HUES64 (cell line): ENCODE measurements around the gene ELMO3.

ENCODE experiments used
- H3K27ac ChIP-seq: 2 replicates; pipeline ENCODE4 v1.7.0; 2013; ENCODE audit warnings: low read depth, low read length, inconsistent platforms
- H3K27me3 ChIP-seq: 2 replicates; pipeline ENCODE4 v1.6.1; 2013; ENCODE audit warnings: mild to moderate bottlenecking, low read length; ENCODE audit not compliant: insufficient read depth
- H3K36me3 ChIP-seq: 2 replicates; pipeline ENCODE4 v1.6.1; 2013; ENCODE audit warnings: mild to moderate bottlenecking, low read length; ENCODE audit not compliant: insufficient read depth
- H3K4me1 ChIP-seq: 2 replicates; pipeline ENCODE4 v1.6.1; 2013; ENCODE audit warnings: mild to moderate bottlenecking, low read length, moderate library complexity; ENCODE audit not compliant: insufficient read depth
- H3K4me3 ChIP-seq: 2 replicates; pipeline ENCODE4 v1.5.1; 2013; ENCODE audit warnings: mild to moderate bottlenecking, low read length, moderate library complexity
- H3K9ac ChIP-seq: 2 replicates; pipeline ENCODE4 v1.6.1; 2013; ENCODE audit warnings: mild to moderate bottlenecking, low read depth, low read length
- H3K9me3 ChIP-seq: 2 replicates; pipeline ENCODE4 v1.6.1; 2013; ENCODE audit warnings: low read depth, low read length; ENCODE audit not compliant: insufficient read depth
- WGBS: fragments of 150-250, 120-280 bp; methylation state at CpG from one replicate; pipeline ENCODE4 v1.1.7; 2013; ENCODE audit warnings: missing lambda C conversion rate; 5-methylcytosine and 5-hydroxymethylcytosine counted together

Gene ELMO3

DNA sequence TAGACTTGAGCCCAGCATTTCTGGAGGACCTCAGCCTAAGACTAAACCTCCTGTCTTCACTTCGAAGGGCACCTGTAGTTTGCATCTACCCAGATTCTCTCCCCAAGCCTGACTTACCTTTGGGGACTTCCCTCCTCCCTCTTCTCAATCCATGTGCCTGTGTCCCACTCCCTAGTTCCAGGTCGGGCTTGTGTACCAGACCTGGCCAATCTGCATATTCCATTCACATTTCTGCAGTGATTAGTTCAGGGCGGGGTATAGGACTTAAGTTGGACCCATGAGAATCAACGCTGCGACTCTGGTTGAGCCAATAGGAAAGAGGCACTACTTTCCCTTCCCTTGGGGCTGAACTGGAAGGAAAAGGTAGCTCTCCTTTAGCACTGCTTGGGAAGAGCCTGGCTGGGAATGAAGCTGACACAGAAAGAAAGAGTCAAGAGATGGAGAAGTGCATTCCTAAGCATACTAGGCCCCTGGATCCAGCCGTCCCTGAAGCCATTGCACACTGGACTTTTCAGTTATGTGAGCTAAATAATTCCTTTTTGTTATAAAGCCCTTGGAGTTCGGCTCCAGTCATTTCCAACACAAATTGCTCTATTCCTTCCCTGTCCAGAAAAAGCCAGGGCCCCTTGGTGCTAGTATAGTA lies 41.7 kb upstream of the ELMO3 start:
- H3K9ac ChIP-seq, result no peak overlapping the region
- no peaks in the 10 kb centered on the region for H3K36me3 ChIP-seq
- 0 out of 2 replicates have a peak, but pooled peaks cover 6% of the 10 kb centered on the region for H3K4me1 ChIP-seq
- no peaks in the 10 kb centered on the region for H3K9me3 ChIP-seq
- peaks cover 100% of the 10 kb centered on the region for H3K27me3 ChIP-seq
- no peak overlapping the region for H3K4me3 ChIP-seq
- no peak overlapping the region for H3K27ac ChIP-seq
- 52% methylated on average over 7 of the region's 7 CpGs for WGBS

DNA sequence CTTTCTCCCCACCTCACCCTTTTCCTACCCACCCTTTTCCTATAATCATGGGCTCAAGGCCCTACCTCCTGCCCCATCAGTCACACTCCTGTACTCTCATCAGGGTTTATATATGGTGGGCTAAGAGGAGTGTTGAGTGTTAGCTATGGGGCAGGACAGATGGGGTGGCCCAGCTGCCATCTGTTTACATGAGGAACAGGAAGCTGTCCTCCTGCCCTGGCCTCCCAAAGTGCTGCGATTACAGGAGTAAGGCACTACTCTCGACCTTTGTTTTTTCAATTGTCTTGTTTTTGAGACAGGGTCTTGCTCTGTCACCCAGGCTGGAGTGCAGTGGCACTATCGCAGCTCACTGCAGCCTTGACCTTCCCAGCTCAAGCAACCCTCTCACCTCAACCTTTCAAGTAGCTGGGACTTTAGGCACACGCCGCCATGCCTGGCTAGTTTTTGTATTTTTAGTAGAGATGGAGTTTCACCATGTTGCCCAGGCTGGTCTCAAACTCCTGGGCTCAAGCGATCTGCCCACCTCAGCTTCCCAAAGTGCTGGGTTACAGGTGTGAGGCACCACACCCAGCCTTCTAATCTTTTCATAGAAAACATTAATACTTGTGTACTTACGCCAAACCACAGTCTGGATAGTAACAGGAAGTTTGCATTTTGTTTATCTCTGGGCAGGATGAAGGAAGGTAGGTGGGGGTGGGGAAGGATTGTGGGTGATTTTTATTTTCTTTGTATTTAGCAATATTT lies 40.9 kb upstream of the ELMO3 start:
- WGBS, result 71% methylated on average over 7 of the region's 7 CpGs
- H3K4me1 ChIP-seq, result 0 out of 2 replicates have a peak, but pooled peaks cover 6% of the 10 kb centered on the region
- peaks cover 100% of the 10 kb centered on the region for H3K27me3 ChIP-seq
- H3K27ac ChIP-seq, result no peak overlapping the region
- H3K9me3 ChIP-seq, result no peaks in the 10 kb centered on the region
- H3K9ac ChIP-seq, result no peak overlapping the region
- no peaks in the 10 kb centered on the region for H3K36me3 ChIP-seq
- no peak overlapping the region for H3K4me3 ChIP-seq

DNA sequence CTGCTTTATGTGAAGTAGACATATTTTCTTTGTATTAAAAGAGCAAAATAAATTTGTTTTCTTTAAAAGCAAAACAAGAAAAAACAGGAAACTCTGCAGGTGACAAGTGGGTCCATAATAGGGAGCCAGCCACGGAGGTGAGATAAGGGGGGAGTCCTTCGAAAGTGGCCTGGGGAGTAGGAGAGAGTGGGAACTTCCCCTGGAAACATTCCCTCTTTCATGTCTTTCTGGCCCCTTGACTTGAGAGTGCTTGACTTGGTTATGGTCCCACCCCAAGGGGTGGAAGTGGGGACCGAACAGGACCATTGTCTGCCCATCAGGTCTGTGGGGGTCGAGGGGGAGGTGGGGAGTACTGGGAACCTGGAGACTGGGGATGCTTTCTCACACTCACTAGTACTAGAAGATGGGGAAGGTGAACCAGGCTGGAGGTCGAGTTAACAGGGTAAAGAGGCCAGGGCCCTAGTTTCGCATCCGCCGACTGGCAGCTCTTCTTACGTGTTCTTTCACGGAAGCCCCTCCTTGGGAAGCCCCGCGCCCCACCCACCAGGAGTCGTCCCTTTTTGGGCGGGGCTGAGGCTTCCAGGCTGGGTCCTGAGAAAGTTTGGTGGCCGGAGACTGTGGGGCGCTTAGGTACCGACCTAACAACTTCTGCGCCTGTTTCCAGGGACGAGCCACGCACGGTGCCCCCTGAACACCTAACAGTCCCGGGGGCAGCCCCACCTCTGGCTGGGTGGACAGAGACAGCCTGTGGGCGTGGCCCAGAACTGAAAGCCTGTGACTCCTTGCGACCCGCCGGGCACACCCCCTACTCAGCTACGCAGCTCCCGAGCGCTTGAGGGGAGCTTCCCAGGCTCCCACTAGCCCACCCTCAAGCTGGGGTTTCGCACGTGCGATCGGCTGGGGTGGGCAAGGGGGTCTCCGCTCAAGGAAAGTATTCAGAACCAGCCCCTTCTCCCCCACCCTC lies 40.0 kb upstream of the ELMO3 start:
- Histone ChIP-seq H3K27me3 (peaks cover 100% of the 10 kb centered on the region), H3K9me3 (no peaks in the 10 kb centered on the region), H3K27ac (no peak overlapping the region), H3K4me3 (peak overlapping the region; percentile 65), H3K9ac (no peak overlapping the region), H3K4me1 (0 out of 2 replicates have a peak, but pooled peaks cover 6% of the 10 kb centered on the region), H3K36me3 (no peaks in the 10 kb centered on the region)
- 7% methylated on average over 34 of the region's 34 CpGs for WGBS

DNA sequence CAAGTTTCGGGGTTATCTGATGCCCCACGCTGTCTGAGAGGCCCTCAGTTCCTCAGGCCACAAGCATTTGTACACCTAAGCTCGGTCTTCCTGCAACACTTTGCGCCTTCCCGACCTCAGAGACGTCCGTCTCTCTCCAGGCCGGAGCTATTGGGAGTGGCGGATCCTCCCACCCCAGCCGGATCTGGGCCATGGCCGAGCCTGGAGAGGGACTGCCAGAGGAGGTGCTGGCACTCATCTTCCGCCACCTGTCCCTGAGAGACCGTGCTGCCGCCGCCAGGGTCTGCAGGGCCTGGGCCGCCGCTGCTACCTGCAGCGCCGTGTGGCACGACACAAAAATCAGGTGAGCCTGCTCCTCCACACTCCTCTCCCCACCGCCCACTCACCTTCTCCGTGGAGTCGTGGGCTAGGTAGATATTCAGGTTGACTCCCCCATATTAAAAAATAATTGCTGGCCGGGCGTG lies 37.3 kb upstream of the ELMO3 start:
- peaks cover 100% of the 10 kb centered on the region for H3K27me3 ChIP-seq
- H3K9me3 ChIP-seq, result no peaks in the 10 kb centered on the region
- H3K27ac ChIP-seq, result no peak overlapping the region
- 21% methylated on average over 25 of the region's 25 CpGs for WGBS
- H3K9ac ChIP-seq, result no peak overlapping the region
- H3K4me1 ChIP-seq, result peaks cover 6% of the 10 kb centered on the region; the same call in 1 of the 2 replicates
- no peak overlapping the region for H3K4me3 ChIP-seq
- H3K36me3 ChIP-seq, result no peaks in the 10 kb centered on the region

DNA sequence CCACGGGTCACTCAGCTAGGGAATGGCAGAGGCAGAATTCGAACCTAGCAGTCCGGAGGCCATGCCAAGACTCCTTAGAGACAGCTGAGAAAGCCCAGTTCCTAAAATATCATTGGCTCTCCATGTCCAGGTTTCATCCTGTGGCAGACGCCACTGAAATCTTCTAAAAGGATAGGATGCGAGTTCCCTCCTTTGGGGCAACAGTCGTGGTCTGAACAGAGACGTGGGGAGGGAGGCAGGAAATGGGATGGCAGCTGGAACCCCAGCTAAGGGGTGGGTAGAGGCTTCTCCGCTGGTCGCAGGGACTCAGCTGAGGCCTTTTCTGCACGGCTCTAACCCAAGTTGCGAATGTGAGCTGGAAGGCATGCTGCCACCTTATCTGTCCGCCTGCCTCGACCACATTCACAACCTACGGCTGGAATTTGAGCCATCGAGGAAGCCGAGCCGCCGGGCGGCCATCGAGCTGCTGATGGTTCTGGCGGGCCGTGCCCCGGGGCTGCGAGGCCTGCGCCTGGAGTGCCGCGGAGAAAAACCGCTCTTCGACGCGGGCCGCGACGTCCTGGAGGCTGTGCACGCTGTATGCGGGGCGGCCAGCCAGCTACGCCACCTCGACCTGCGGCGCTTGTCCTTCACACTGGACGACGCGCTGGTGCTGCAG lies 36.3 kb upstream of the ELMO3 start:
- no peaks in the 10 kb centered on the region for H3K36me3 ChIP-seq
- peaks cover 100% of the 10 kb centered on the region for H3K27me3 ChIP-seq
- H3K4me1 ChIP-seq, result peaks cover 6% of the 10 kb centered on the region; the same call in 1 of the 2 replicates
- H3K9me3 ChIP-seq, result no peaks in the 10 kb centered on the region
- H3K4me3 ChIP-seq, result peak overlapping the region; percentile 44
- WGBS, result 6% methylated on average over 44 of the region's 44 CpGs
- H3K9ac ChIP-seq, result no peak overlapping the region
- H3K27ac ChIP-seq, result no peak overlapping the region

DNA sequence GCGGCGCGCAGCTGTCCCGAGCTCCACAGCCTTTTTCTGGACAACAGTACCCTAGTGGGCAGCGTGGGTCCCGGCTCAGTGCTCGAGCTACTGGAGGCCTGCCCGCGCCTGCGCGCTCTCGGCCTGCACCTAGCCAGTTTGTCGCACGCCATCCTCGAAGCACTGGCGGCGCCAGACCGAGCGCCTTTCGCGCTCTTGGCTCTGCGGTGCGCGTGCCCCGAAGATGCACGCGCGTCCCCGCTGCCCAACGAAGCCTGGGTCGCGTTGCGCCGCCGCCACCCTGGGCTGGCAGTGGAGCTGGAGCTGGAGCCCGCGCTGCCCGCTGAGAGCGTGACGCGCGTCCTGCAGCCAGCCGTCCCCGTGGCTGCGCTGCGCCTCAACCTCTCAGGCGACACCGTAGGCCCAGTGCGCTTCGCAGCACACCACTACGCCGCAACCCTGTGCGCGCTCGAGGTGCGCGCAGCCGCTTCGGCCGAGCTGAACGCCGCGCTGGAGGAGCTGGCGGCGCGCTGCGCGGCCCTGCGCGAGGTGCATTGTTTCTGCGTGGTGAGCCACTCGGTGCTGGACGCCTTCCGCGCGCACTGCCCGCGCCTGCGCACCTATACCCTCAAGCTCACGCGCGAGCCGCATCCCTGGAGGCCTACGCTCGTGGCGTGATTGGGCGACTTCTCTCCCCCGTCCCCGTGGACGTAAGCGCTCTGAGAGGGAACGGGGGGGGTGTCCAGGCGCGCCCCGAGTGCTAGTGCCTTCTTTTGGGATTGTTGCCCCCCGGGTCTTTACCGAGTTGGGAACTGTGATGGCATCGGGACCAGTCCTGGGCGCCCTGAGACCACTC lies 35.5 kb upstream of the ELMO3 start:
- Histone ChIP-seq H3K9me3 (no peaks in the 10 kb centered on the region), H3K4me1 (peaks cover 6% of the 10 kb centered on the region; the same call in 1 of the 2 replicates), H3K27ac (no peak overlapping the region), H3K36me3 (no peaks in the 10 kb centered on the region), H3K9ac (no peak overlapping the region), H3K4me3 (peak overlapping the region; percentile 44), H3K27me3 (peaks cover 100% of the 10 kb centered on the region)
- 2% methylated on average over 99 of the region's 99 CpGs for WGBS

DNA sequence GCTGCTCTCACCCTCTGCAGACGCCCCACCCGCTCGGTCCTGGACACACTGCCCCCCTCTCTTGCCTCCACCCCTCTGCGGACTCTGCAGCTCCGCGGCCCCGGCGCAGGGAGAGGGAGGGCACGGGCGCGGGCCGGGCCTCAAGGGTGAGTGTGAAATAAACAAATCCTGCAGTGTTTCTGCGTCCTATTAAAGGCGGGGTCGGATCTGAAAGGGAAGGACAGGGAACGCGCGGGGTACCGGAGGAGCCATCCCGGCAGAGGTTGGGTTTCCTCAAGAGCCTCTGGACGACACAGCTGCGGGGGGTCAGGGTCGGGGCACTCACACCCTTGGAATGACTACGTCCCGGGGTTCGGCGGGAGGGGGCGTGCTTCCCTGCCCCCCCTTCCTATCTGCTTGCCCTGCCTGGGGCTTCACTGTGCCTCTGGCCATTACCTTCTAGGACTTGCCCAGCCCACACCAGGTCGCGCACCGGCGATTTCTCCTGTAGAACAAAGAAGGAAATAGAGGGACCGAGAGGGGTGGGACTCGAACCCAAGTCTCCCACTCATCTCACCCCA lies 34.9 kb upstream of the ELMO3 start:
- H3K4me3 ChIP-seq, result peak overlapping the region; percentile 44; the same call in 1 of the 2 replicates
- H3K4me1 ChIP-seq, result peaks cover 4% of the 10 kb centered on the region; the same call in 1 of the 2 replicates
- H3K9ac ChIP-seq, result no peak overlapping the region
- peaks cover 100% of the 10 kb centered on the region for H3K27me3 ChIP-seq
- H3K27ac ChIP-seq, result no peak overlapping the region
- H3K36me3 ChIP-seq, result no peaks in the 10 kb centered on the region
- H3K9me3 ChIP-seq, result no peaks in the 10 kb centered on the region
- WGBS, result 3% methylated on average over 28 of the region's 34 CpGs

DNA sequence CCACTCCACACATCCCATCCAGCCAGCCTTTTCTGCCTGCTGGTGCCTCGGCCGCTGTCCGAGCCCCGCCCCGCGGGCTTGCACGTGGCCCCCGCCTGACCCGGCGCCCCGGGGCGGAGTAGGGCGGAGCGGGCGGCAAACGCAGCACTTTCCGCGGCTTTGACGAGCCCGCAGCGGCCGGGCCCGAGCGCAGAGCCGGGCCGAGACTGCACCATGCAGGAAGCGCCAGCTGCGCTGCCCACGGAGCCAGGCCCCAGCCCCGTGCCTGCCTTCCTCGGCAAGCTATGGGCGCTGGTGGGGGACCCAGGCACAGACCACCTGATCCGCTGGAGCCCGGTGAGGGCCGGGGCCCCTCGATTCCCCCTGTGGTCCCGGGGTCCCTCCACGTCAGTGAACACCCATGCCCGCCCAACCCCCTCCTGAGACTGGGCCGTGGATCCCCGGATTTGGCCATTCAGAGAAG lies 34.3 kb upstream of the ELMO3 start, which contains the start of gene HSF4:
Gene HSF4 (plus strand): TSS at position 147 of the 463 bp plus-strand sequence. CDS start 67 bp downstream, at position 214.
- Histone ChIP-seq H3K27ac (no peak within 1 kb of the TSS), H3K27me3 (peaks cover 100% of the 10 kb centered on the region), H3K36me3 (no peaks in the 10 kb centered on the region), H3K9me3 (no peaks in the 10 kb centered on the region), H3K9ac (no peak within 1 kb of the TSS), H3K4me3 (peak within 1 kb of the TSS; percentile 44; the same call in 1 of the 2 replicates), H3K4me1 (no peaks in the 10 kb centered on the region; the same call in 1 of the 2 replicates)
- WGBS, result 3% methylated on average over 41 of the region's 41 CpGs

DNA sequence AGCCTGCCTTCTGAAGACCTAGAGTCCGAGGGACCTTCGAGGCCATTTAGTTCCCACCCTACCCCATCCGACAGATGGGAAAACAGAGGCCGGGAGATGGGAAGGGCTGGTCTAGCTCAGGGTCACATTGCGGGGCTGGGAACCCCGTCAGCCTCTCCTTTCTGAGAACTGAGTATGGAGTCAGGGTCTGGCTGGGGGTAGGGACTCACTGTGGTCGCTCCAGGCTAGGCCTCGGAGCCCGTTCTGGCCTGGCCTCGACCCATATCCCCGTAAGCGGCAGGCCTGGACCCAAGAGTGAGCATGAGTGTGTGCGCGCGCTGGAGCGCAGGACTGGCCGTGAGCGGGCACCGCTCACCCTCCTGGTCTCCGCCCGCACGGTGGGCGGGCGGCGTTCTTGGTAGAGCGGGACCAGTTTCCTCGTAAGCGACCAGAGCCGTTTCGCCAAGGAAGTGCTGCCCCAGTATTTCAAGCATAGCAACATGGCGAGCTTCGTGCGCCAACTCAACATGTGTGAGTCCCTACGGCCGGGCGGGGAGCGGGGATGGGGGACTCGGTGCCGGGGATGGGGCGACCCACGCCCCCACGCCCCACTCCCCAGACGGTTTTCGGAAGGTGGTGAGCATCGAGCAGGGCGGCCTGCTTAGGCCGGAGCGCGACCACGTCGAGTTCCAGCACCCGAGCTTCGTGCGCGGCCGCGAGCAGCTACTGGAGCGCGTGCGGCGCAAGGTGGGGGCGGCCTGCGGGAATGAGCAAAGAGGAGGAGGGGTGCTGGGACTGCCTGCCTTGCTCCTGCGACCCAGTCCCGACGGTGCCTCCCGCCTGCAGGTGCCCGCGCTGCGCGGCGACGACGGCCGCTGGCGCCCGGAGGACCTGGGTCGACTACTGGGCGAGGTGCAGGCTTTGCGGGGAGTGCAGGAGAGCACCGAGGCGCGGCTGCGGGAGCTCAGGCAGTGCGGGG lies 33.5 kb upstream of the ELMO3 start:
- peak overlapping the region; percentile 29; the same call in 1 of the 2 replicates for H3K4me3 ChIP-seq
- no peak overlapping the region for H3K9ac ChIP-seq
- no peaks in the 10 kb centered on the region for H3K9me3 ChIP-seq
- peaks cover 98% of the 10 kb centered on the region for H3K27me3 ChIP-seq
- H3K36me3 ChIP-seq, result no peaks in the 10 kb centered on the region
- no peak overlapping the region for H3K27ac ChIP-seq
- WGBS, result 5% methylated on average over 85 of the region's 85 CpGs
- H3K4me1 ChIP-seq, result no peaks in the 10 kb centered on the region; the same call in 1 of the 2 replicates
